Sigmoid colon (tissue), 7 donors: ENCODE data around the gene ATXN1. TPM values are rescaled to one million over a fixed set of nuclear protein-coding genes. Genes with fewer than 3 reads are reported as not detected.
"Not testable (repeated sequence)": the region's sequence is repeated elsewhere in the genome, so short reads cannot be mapped to it uniquely, and the experiment has no call there.

ENCODE experiments used
- DNase-seq: peaks from one replicate; pipeline ENCODE4 v3.0.0-alpha.2; 2019
- H3K27ac ChIP-seq, 4 donors: fragments of 200-600 bp; sonication (generic); one replicate each; pipeline ENCODE4 v1.5.1; 2016 to 2019; ENCODE audit warnings: mild to moderate bottlenecking in 1 of 4
- H3K27me3 ChIP-seq, 3 donors: fragments of 200-600 bp; sonication (generic); one replicate each; pipeline ENCODE4 v1.5.1; 2019; ENCODE audit warnings: mild to moderate bottlenecking in 1 of 3
- H3K36me3 ChIP-seq, 4 donors: fragments of 200-600 bp; sonication (generic); one replicate each; pipeline ENCODE4 v1.5.1; 2016 to 2019
- H3K4me1 ChIP-seq, 4 donors: fragments of 200-600 bp; sonication (generic); one replicate each; pipeline ENCODE4 v1.5.1; 2017 to 2019
- H3K4me3 ChIP-seq, 4 donors: fragments of 200-600 bp; sonication (generic); one replicate each; pipeline ENCODE4 v1.5.1; 2017 to 2019; ENCODE audit warnings: mild to moderate bottlenecking in 2 of 4, moderate library complexity in 1 of 4
- H3K9me3 ChIP-seq, 4 donors: fragments of 200-600 bp in 3 of 4; sonication (generic) in 3 of 4; one replicate each; pipeline versions ENCODE4 v1.5.1 to v1.6.1; 2013 to 2019
- EP300 ChIP-seq, 4 donors: sonication (generic); formaldehyde crosslinking; IDR thresholded peaks; one replicate each; pipeline ENCODE4 v1.6.1; 2017; ENCODE audit warnings: antibody characterized with exemption in 4 of 4
- POLR2A ChIP-seq, 2 donors: fragments of 450-650 bp; IDR thresholded peaks; one replicate each; pipeline ENCODE4 v1.6.1; 2016; ENCODE audit warnings: antibody characterized with exemption in 2 of 2, mild to moderate bottlenecking in 2 of 2, moderate library complexity in 2 of 2
- POLR2AphosphoS5 ChIP-seq, 4 donors: sonication (generic); formaldehyde crosslinking; IDR thresholded peaks; one replicate each; pipeline ENCODE4 v1.6.1; 2017; ENCODE audit warnings: antibody characterized with exemption in 4 of 4
- WGBS, 2 donors: extraction: QIAGEN DNeasy Blood & Tissue Kit; methylation state at CpG; one replicate each; pipeline ENCODE4 v1.1.7; 2013; 5-methylcytosine and 5-hydroxymethylcytosine counted together
- intact Hi-C: fragments of 100-400 bp; cut with DNase I; formaldehyde crosslinking; loops from one replicate; pipeline ENCODE4 v1.15.1; 2023
- polyA plus RNA-seq, 3 donors: library from polyadenylated mRNA; stranded (reverse); fragments of 200-250 nt; gene quantifications; one replicate each; pipeline ENCODE4 v1.2.3, GENCODE V29; 2013
- total RNA-seq, 4 donors: library from RNA; depleted of rRNA; stranded (reverse); fragments of >200 nt; gene quantifications; one replicate each; pipeline ENCODE4 v1.1.0, GENCODE V29; 2016
- TF ChIP-seq, protein P1 (sequence below), 4 experiments: fragments of 450-650 bp in 3 of 4; fragments of 200-600 bp in 1 of 4; IDR thresholded peaks; one replicate each; pipeline ENCODE4 v1.5.1; 2016 to 2019; ENCODE audit warnings: antibody characterized with exemption in 4 of 4, mild to moderate bottlenecking in 3 of 4, moderate library complexity in 2 of 4
- donor health status: healthy with polysubstance abuse.
- donor health status: Bipolar disorder and iron deficiency.
- donor health status: healthy.

Gene ATXN1
- total and polyA plus RNA-seq, 7 donors = 4.8 to 95.3 (median 37.7) TPM

DNA sequence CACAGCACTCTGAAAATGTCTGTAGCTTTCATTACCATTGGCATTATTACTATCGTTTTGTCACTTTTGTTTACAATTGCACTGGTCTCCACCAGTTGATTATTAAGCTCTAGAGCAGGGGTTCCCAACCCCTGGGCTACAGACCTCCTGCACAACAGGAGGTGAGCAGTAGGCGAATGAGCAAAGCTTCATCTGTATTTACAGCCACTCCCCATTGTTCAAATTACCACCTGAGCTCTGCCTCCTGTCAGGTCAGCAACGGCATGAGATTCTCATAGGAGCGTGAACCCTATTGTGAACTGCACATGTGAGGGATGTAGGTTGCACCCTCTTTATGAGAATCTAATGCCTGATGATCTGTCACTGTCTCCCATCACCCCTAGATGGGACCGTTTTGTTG, 126.4 kb downstream of the ATXN1 start:
- WGBS, 2 donors = 84 to 86% methylated on average over 5 of the region's 5 CpGs
- Histone ChIP-seq H3K36me3 (peaks cover 0 to 12% (median 0%) of the 10 kb centered on the region in 4 donors), H3K27me3 (no peaks in the 10 kb centered on the region), H3K4me3 (no peak overlapping the region), H3K27ac (no peak overlapping the region), H3K9me3 (no peaks in the 10 kb centered on the region), H3K4me1 (peaks cover 0 to 16% (median 10%) of the 10 kb centered on the region in 4 donors)
- intact Hi-C loops = no loop called here
- no peak for DNase-seq
- no peak for TF ChIP-seq POLR2AphosphoS5 (IDR thresholded peaks at IDR 0.05)
- no peak for TF ChIP-seq POLR2A (IDR thresholded peaks at IDR 0.05)
- TF ChIP-seq EP300 (IDR thresholded peaks at IDR 0.05) = no peak
- TF ChIP-seq, protein P1, sequence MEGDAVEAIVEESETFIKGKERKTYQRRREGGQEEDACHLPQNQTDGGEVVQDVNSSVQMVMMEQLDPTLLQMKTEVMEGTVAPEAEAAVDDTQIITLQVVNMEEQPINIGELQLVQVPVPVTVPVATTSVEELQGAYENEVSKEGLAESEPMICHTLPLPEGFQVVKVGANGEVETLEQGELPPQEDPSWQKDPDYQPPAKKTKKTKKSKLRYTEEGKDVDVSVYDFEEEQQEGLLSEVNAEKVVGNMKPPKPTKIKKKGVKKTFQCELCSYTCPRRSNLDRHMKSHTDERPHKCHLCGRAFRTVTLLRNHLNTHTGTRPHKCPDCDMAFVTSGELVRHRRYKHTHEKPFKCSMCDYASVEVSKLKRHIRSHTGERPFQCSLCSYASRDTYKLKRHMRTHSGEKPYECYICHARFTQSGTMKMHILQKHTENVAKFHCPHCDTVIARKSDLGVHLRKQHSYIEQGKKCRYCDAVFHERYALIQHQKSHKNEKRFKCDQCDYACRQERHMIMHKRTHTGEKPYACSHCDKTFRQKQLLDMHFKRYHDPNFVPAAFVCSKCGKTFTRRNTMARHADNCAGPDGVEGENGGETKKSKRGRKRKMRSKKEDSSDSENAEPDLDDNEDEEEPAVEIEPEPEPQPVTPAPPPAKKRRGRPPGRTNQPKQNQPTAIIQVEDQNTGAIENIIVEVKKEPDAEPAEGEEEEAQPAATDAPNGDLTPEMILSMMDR (IDR thresholded peaks at IDR 0.05) = no peak

DNA sequence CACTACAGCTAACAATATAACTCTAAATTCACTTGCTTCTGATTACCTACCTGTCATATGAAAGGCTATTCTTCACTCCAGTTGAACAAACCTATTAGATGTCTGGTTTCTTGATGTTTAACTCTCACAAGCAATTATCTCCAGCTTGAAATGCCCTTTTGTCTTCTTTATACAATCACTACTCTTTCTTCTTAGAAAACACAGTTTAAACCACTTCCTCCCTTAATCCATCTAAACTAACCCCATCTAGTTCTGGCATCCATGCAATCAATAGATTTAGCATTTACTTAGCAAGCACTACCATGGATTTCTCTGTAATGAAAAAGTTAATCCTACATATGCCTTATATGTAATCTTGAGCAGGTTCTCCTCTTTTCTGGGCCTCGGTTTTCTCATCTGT, 127.3 kb downstream of the ATXN1 start:
- DNase-seq = no peak
- no peak overlapping the region for H3K27ac ChIP-seq
- 94 to 96% methylated on average over 1 of the region's 1 CpG for WGBS, 2 donors
- H3K9me3 ChIP-seq = no peaks in the 10 kb centered on the region
- peaks cover 0 to 10% (median 0%) of the 10 kb centered on the region in 4 donors for H3K36me3 ChIP-seq
- peaks cover 0 to 14% (median 6%) of the 10 kb centered on the region in 4 donors for H3K4me1 ChIP-seq
- H3K4me3 ChIP-seq = no peak overlapping the region
- TF ChIP-seq POLR2A (IDR thresholded peaks at IDR 0.05) (no peak), EP300 (IDR thresholded peaks at IDR 0.05) (no peak), POLR2AphosphoS5 (IDR thresholded peaks at IDR 0.05) (no peak)
- TF ChIP-seq, protein P1 (IDR thresholded peaks at IDR 0.05) = no peak
- no peaks in the 10 kb centered on the region for H3K27me3 ChIP-seq
- intact Hi-C loops = no loop called here

DNA sequence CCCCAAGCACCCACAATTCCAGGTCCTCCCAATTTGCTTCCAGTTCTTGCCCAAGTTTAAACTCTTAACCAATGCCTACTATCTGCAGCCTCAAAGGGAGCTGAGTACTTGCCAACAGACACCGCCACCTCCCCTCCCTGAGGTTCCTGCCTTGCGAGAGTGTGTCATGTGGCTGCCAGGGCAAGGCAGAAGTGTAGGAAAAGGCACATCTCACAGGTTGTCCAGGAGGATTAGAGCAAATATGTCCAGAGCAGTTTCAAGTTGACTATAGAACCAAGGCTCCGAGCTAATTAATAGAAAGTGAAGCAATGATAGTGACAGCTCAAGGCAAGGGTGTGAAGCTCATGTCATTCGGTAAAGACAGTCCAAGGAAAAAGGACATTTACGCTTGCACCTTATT, 127.8 kb downstream of the ATXN1 start:
- 93 to 95% methylated on average over 5 of the region's 5 CpGs for WGBS, 2 donors
- TF ChIP-seq POLR2AphosphoS5 (IDR thresholded peaks at IDR 0.05) (no peak), EP300 (IDR thresholded peaks at IDR 0.05) (no peak), POLR2A (IDR thresholded peaks at IDR 0.05) (no peak)
- TF ChIP-seq, protein P1 (IDR thresholded peaks at IDR 0.05) = no peak
- Histone ChIP-seq H3K27ac (no peak overlapping the region), H3K4me3 (no peak overlapping the region), H3K27me3 (no peaks in the 10 kb centered on the region), H3K9me3 (no peaks in the 10 kb centered on the region), H3K4me1 (peaks cover 0 to 14% (median 6%) of the 10 kb centered on the region in 4 donors), H3K36me3 (peaks cover 0 to 5% (median 0%) of the 10 kb centered on the region in 4 donors)
- no peak for DNase-seq
- intact Hi-C loops = no loop called here

DNA sequence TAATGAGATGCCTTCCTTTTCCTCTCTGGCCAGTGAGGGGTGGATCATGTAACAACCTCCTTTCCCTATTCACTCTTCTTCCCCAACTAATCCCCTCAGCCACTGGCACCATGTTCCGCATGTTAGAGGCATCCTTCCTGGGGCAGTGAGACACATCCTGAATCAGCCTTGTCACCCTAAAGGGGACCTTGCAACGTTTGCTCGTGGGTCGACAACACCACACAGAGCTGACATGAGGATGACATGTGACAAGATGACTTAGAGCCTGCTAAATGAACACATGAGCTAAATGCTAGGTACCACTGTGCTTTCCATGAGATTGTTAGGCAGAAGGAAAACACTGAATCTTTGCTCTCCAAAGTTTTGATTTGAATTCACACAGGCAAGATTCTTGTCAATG, 129.2 kb downstream of the ATXN1 start:
- no peaks in the 10 kb centered on the region for H3K36me3 ChIP-seq
- H3K4me3 ChIP-seq = no peak overlapping the region
- no peak for DNase-seq
- H3K27ac ChIP-seq = no peak overlapping the region
- H3K9me3 ChIP-seq = no peaks in the 10 kb centered on the region
- 88 to 90% methylated on average over 4 of the region's 4 CpGs for WGBS, 2 donors
- TF ChIP-seq POLR2AphosphoS5 (IDR thresholded peaks at IDR 0.05) = no peak
- no peak for TF ChIP-seq POLR2A (IDR thresholded peaks at IDR 0.05)
- H3K27me3 ChIP-seq = no peaks in the 10 kb centered on the region
- intact Hi-C loops = no loop called here
- peaks cover 0 to 14% (median 7%) of the 10 kb centered on the region in 4 donors for H3K4me1 ChIP-seq

DNA sequence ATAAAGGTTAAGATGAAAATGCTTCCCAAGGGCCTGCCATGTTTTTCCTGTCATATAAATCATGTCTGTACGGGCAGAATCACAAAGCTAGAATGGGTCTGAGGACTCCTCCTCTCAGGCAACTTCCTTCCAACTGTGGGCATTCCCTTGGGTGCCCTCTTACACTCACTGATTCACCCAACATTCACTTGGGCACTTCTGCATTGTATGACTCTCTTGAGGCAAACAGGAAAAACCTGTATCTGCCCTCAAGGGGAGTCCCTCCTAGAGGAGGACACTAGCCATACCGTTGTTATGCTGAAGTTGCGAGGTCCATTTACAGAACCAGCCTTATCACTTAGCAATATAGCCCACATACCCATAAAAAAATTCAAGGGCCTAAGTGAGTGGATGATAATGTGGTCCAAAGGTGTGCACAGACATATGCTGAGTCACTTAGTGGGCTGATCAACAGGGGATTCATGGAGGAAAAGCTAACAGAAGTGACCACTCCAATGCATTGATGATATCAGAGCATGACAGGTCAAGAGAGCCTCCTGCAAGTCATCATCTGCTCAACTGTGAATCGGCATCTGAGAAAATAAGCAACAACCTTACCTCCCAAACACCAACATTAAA, 131.1 kb downstream of the ATXN1 start:
- H3K4me1 ChIP-seq = peaks cover 0 to 14% (median 9%) of the 10 kb centered on the region in 4 donors
- H3K27ac ChIP-seq = no peak overlapping the region
- 79 to 91% methylated on average over 4 of the region's 4 CpGs for WGBS, 2 donors
- no peaks in the 10 kb centered on the region for H3K27me3 ChIP-seq
- no peak overlapping the region for H3K4me3 ChIP-seq
- TF ChIP-seq POLR2A (IDR thresholded peaks at IDR 0.05) (no peak), POLR2AphosphoS5 (IDR thresholded peaks at IDR 0.05) (no peak), EP300 (IDR thresholded peaks at IDR 0.05) (no peak)
- TF ChIP-seq, protein P1 (IDR thresholded peaks at IDR 0.05) = no peak
- no peaks in the 10 kb centered on the region for H3K9me3 ChIP-seq
- H3K36me3 ChIP-seq = no peaks in the 10 kb centered on the region
- intact Hi-C loops = no loop called here
- no peak for DNase-seq

DNA sequence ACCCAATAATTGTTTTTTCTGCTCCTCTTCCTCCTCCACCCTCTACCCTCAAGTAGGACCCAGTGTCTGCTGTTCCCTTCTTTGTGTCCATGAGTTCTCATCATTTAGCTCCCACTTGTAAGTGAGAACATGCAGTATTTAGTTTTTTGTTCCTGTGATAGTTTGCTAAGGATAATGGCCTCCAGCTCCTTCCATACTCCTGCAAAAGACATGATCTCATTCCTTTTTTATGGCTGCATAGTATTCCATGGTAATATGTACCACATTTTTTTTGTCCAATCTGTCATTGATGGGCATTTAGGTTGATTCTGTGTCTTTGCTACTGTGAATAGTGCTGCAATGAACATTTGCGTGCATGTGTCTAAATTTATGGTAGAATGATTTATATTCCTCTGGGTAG, 132.7 kb downstream of the ATXN1 start:
- H3K9me3 ChIP-seq, DNase-seq, H3K27me3 ChIP-seq, intact Hi-C loops, H3K27ac ChIP-seq, H3K4me3 ChIP-seq, H3K36me3 ChIP-seq: not testable (repeated sequence)
- whole genome bisulfite sequencing, 2 donors = 97 to 99% methylated on average over 1 of the region's 1 CpG
- peaks cover 0 to 16% (median 6%) of the 10 kb centered on the region in 4 donors for H3K4me1 ChIP-seq
